ENCODE data around the gene MICAL2. TPM values are rescaled to one million over a fixed set of nuclear protein-coding genes. Genes with fewer than 3 reads are reported as not detected.

Gene MICAL2
- polyA plus RNA-seq, 4 donors = 15.9 to 41.1 (median 25.6) TPM

GRCh38 chr11:12165237-12165875 is 55.0 kb downstream of the MICAL2 start:
- peak overlapping the region; percentile 26 to 56 (median 55) for H3K27ac ChIP-seq (ENCODE audit: low read depth in 1 of 3, low read length in 2 of 3)
- H3K27me3 ChIP-seq (ENCODE audit: control insufficient read depth in 3 of 3, insufficient read depth in 3 of 3, low read length in 3 of 3) = no peaks in the 10 kb centered on the region
- FAIRE-seq (no peak), DNase-seq (peak in 1 of 2 donors; percentile 43)
- H3K9me3 ChIP-seq (ENCODE audit: control insufficient read depth in 2 of 2, insufficient read depth in 1 of 2, low read depth in 1 of 2, low read length in 1 of 2) = no peaks in the 10 kb centered on the region
- H3K36me3 ChIP-seq (ENCODE audit: control insufficient read depth in 3 of 3, insufficient read depth in 2 of 3, low read depth in 1 of 3, low read length in 3 of 3) = peaks cover 0 to 20% (median 0%) of the 10 kb centered on the region in 3 donors
- WGBS, 3 donors = 50 to 77% (median 70%) methylated on average over 8 of the region's 8 CpGs
- no peak overlapping the region for H3K4me3 ChIP-seq (ENCODE audit: low read depth in 1 of 3, low read length in 3 of 3)
- H3K4me1 ChIP-seq (ENCODE audit: control insufficient read depth in 3 of 3, insufficient read depth in 2 of 3, low read depth in 1 of 3, low read length in 2 of 3) = peaks cover 8 to 60% (median 18%) of the 10 kb centered on the region in 3 donors

GRCh38 chr11:12166299-12167060 is 56.1 kb downstream of the MICAL2 start:
- FAIRE-seq (no peak), DNase-seq (no peak)
- Histone ChIP-seq H3K36me3 (ENCODE audit: control insufficient read depth in 3 of 3, insufficient read depth in 2 of 3, low read depth in 1 of 3, low read length in 3 of 3) (peaks cover 0 to 26% (median 0%) of the 10 kb centered on the region in 3 donors), H3K27me3 (ENCODE audit: control insufficient read depth in 3 of 3, insufficient read depth in 3 of 3, low read length in 3 of 3) (no peaks in the 10 kb centered on the region), H3K9me3 (ENCODE audit: control insufficient read depth in 2 of 2, insufficient read depth in 1 of 2, low read depth in 1 of 2, low read length in 1 of 2) (no peaks in the 10 kb centered on the region), H3K4me1 (ENCODE audit: control insufficient read depth in 3 of 3, insufficient read depth in 2 of 3, low read depth in 1 of 3, low read length in 2 of 3) (peaks cover 8 to 64% (median 18%) of the 10 kb centered on the region in 3 donors), H3K4me3 (ENCODE audit: low read depth in 1 of 3, low read length in 3 of 3) (no peak overlapping the region), H3K27ac (ENCODE audit: low read depth in 1 of 3, low read length in 2 of 3) (peak overlapping the region; percentile 87 to 95 (median 94))
- whole genome bisulfite sequencing, 3 donors = 84 to 88% (median 85%) methylated on average over 5 of the region's 5 CpGs

- Histone ChIP-seq H3K27me3 (ENCODE audit: control insufficient read depth in 3 of 3, insufficient read depth in 3 of 3, low read length in 3 of 3) (no peaks in the 10 kb centered on the region), H3K4me1 (ENCODE audit: control insufficient read depth in 3 of 3, insufficient read depth in 2 of 3, low read depth in 1 of 3, low read length in 2 of 3) (peaks cover 8 to 64% (median 18%) of the 10 kb centered on the region in 3 donors), H3K4me3 (ENCODE audit: low read depth in 1 of 3, low read length in 3 of 3) (no peak overlapping the region), H3K9me3 (ENCODE audit: control insufficient read depth in 2 of 2, insufficient read depth in 1 of 2, low read depth in 1 of 2, low read length in 1 of 2) (peaks cover 0 to 4% of the 10 kb centered on the region in 2 donors), H3K36me3 (ENCODE audit: control insufficient read depth in 3 of 3, insufficient read depth in 2 of 3, low read depth in 1 of 3, low read length in 3 of 3) (peaks cover 0 to 20% (median 0%) of the 10 kb centered on the region in 3 donors), H3K27ac (ENCODE audit: low read depth in 1 of 3, low read length in 2 of 3) (peak overlapping the region; percentile 87 to 95 (median 94))
- FAIRE-seq (no peak), DNase-seq (peak; percentile 93 to 94)
- WGBS, 3 donors = 24 to 57% (median 47%) methylated on average over 16 of the region's 16 CpGs
These were observed 56.9 kb downstream of the MICAL2 start for GRCh38 chr11:12167061-12168000.

- Histone ChIP-seq H3K27me3 (ENCODE audit: control insufficient read depth in 3 of 3, insufficient read depth in 3 of 3, low read length in 3 of 3) (no peaks in the 10 kb centered on the region), H3K4me1 (ENCODE audit: control insufficient read depth in 3 of 3, insufficient read depth in 2 of 3, low read depth in 1 of 3, low read length in 2 of 3) (peaks cover 8 to 60% (median 18%) of the 10 kb centered on the region in 3 donors), H3K27ac (ENCODE audit: low read depth in 1 of 3, low read length in 2 of 3) (peak overlapping the region; percentile 82 to 95 (median 94)), H3K4me3 (ENCODE audit: low read depth in 1 of 3, low read length in 3 of 3) (no peak overlapping the region), H3K36me3 (ENCODE audit: control insufficient read depth in 3 of 3, insufficient read depth in 2 of 3, low read depth in 1 of 3, low read length in 3 of 3) (peaks cover 0 to 13% (median 0%) of the 10 kb centered on the region in 3 donors), H3K9me3 (ENCODE audit: control insufficient read depth in 2 of 2, insufficient read depth in 1 of 2, low read depth in 1 of 2, low read length in 1 of 2) (peaks cover 0 to 4% of the 10 kb centered on the region in 2 donors)
- DNase-seq (peak in 1 of 2 donors; percentile 31), FAIRE-seq (no peak)
- WGBS, 3 donors = 93 to 98% (median 94%) methylated on average over 3 of the region's 3 CpGs
These were observed 57.7 kb downstream of the MICAL2 start for GRCh38 chr11:12168114-12168513.

GRCh38 chr11:12169822-12170221 is 59.4 kb downstream of the MICAL2 start:
- 77 to 85% (median 82%) methylated on average over 3 of the region's 3 CpGs for WGBS, 3 donors
- Histone ChIP-seq H3K27ac (ENCODE audit: low read depth in 1 of 3, low read length in 2 of 3) (peak overlapping the region in 1 of 3 donors; percentile 13), H3K36me3 (ENCODE audit: control insufficient read depth in 3 of 3, insufficient read depth in 2 of 3, low read depth in 1 of 3, low read length in 3 of 3) (peaks cover 0 to 9% (median 0%) of the 10 kb centered on the region in 3 donors)

GRCh38 chr11:12170501-12170900 is 60.1 kb downstream of the MICAL2 start:
- Histone ChIP-seq H3K27me3 (ENCODE audit: control insufficient read depth in 3 of 3, insufficient read depth in 3 of 3, low read length in 3 of 3) (no peaks in the 10 kb centered on the region), H3K9me3 (ENCODE audit: control insufficient read depth in 2 of 2, insufficient read depth in 1 of 2, low read depth in 1 of 2, low read length in 1 of 2) (peaks cover 0 to 4% of the 10 kb centered on the region in 2 donors), H3K4me3 (ENCODE audit: low read depth in 1 of 3, low read length in 3 of 3) (no peak overlapping the region), H3K4me1 (ENCODE audit: control insufficient read depth in 3 of 3, insufficient read depth in 2 of 3, low read depth in 1 of 3, low read length in 2 of 3) (peaks cover 3 to 40% (median 12%) of the 10 kb centered on the region in 3 donors), H3K27ac (ENCODE audit: low read depth in 1 of 3, low read length in 2 of 3) (peak overlapping the region in 1 of 3 donors; percentile 43), H3K36me3 (ENCODE audit: control insufficient read depth in 3 of 3, insufficient read depth in 2 of 3, low read depth in 1 of 3, low read length in 3 of 3) (peaks cover 0 to 7% (median 0%) of the 10 kb centered on the region in 3 donors)
- WGBS, 3 donors = 79 to 100% (median 96%) methylated on average over 3 of the region's 3 CpGs
- no peak for DNase-seq
- no peak for FAIRE-seq

More at GRCh38 chr11:12169822-12170221, 59.4 kb downstream of the MICAL2 start:
- H3K4me3 ChIP-seq (ENCODE audit: low read depth in 1 of 3, low read length in 3 of 3) = no peak overlapping the region
- DNase-seq (no peak), FAIRE-seq (no peak)
- no peaks in the 10 kb centered on the region for H3K27me3 ChIP-seq (ENCODE audit: control insufficient read depth in 3 of 3, insufficient read depth in 3 of 3, low read length in 3 of 3)
- peaks cover 3 to 43% (median 12%) of the 10 kb centered on the region in 3 donors for H3K4me1 ChIP-seq (ENCODE audit: control insufficient read depth in 3 of 3, insufficient read depth in 2 of 3, low read depth in 1 of 3, low read length in 2 of 3)
- peaks cover 0 to 4% of the 10 kb centered on the region in 2 donors for H3K9me3 ChIP-seq (ENCODE audit: control insufficient read depth in 2 of 2, insufficient read depth in 1 of 2, low read depth in 1 of 2, low read length in 1 of 2)

- H3K27ac ChIP-seq (ENCODE audit: low read depth in 1 of 3, low read length in 2 of 3) = peak overlapping the region in 1 of 3 donors; percentile 45
These were observed 60.6 kb downstream of the MICAL2 start for GRCh38 chr11:12170984-12171383.

More at GRCh38 chr11:12170984-12171383, 60.6 kb downstream of the MICAL2 start:
- Histone ChIP-seq H3K9me3 (ENCODE audit: control insufficient read depth in 2 of 2, insufficient read depth in 1 of 2, low read depth in 1 of 2, low read length in 1 of 2) (peaks cover 0 to 4% of the 10 kb centered on the region in 2 donors), H3K4me3 (ENCODE audit: low read depth in 1 of 3, low read length in 3 of 3) (no peak overlapping the region), H3K4me1 (ENCODE audit: control insufficient read depth in 3 of 3, insufficient read depth in 2 of 3, low read depth in 1 of 3, low read length in 2 of 3) (peaks cover 3 to 37% (median 10%) of the 10 kb centered on the region in 3 donors), H3K27me3 (ENCODE audit: control insufficient read depth in 3 of 3, insufficient read depth in 3 of 3, low read length in 3 of 3) (no peaks in the 10 kb centered on the region), H3K36me3 (ENCODE audit: control insufficient read depth in 3 of 3, insufficient read depth in 2 of 3, low read depth in 1 of 3, low read length in 3 of 3) (peaks cover 0 to 6% (median 0%) of the 10 kb centered on the region in 3 donors)
- DNase-seq = no peak
- 62 to 87% (median 77%) methylated on average over 5 of the region's 5 CpGs for WGBS, 3 donors
- no peak for FAIRE-seq
